Measurements from ENCODE around the gene BMP6.

The BMP6 gene

GRCh38 chr6:7719364-7719850 is 6.5 kb upstream of the BMP6 start:
- no peak for DNase-seq (ENCODE audit: low read depth in 2 of 2)

- DNase-seq (ENCODE audit: low read depth in 2 of 2), result no peak
Measured at GRCh38 chr6:7720346-7720745, 5.6 kb upstream of the BMP6 start.

- no peak for DNase-seq (ENCODE audit: low read depth in 2 of 2)
Measured at GRCh38 chr6:7721649-7722048, 4.2 kb upstream of the BMP6 start.

- peak in 1 of 2 experiments; percentile 72 for DNase-seq (ENCODE audit: low read depth in 2 of 2)
Measured at GRCh38 chr6:7723041-7723447, 2.9 kb upstream of the BMP6 start.

GRCh38 chr6:7723554-7723953 is 2.3 kb upstream of the BMP6 start:
- DNase-seq (ENCODE audit: low read depth in 2 of 2), result no peak

GRCh38 chr6:7725412-7725811 is 487 bp upstream of the BMP6 start:
- no peak for DNase-seq (ENCODE audit: low read depth in 2 of 2)

- no peak for DNase-seq (ENCODE audit: low read depth in 2 of 2)
Measured at GRCh38 chr6:7726416-7727085, 652 bp downstream of the BMP6 start.

GRCh38 chr6:7727086-7727945 is 1.4 kb downstream of the BMP6 start:
- no peak for DNase-seq (ENCODE audit: low read depth in 2 of 2)

GRCh38 chr6:7727946-7728854 is 2.3 kb downstream of the BMP6 start:
- peak in 1 of 2 experiments; percentile 13 for DNase-seq (ENCODE audit: low read depth in 2 of 2)

GRCh38 chr6:7728855-7729590 is 3.1 kb downstream of the BMP6 start:
- DNase-seq (ENCODE audit: low read depth in 2 of 2), result no peak

GRCh38 chr6:7730001-7730783 is 4.3 kb downstream of the BMP6 start:
- DNase-seq (ENCODE audit: low read depth in 2 of 2), result no peak

GRCh38 chr6:7730784-7731227 is 4.9 kb downstream of the BMP6 start:
- DNase-seq (ENCODE audit: low read depth in 2 of 2), result no peak

- DNase-seq (ENCODE audit: low read depth in 2 of 2), result no peak
Measured at GRCh38 chr6:7731294-7731693, 5.4 kb downstream of the BMP6 start.

GRCh38 chr6:7732228-7732627 is 6.3 kb downstream of the BMP6 start:
- DNase-seq (ENCODE audit: low read depth in 2 of 2), result no peak

GRCh38 chr6:7734707-7735383 is 8.9 kb downstream of the BMP6 start:
- no peak for DNase-seq (ENCODE audit: low read depth in 2 of 2)

- no peak for DNase-seq (ENCODE audit: low read depth in 2 of 2)
Measured at GRCh38 chr6:7737106-7737505, 11.2 kb downstream of the BMP6 start.

- no peak for DNase-seq (ENCODE audit: low read depth in 2 of 2)
Measured at GRCh38 chr6:7737867-7738266, 12.0 kb downstream of the BMP6 start.

GRCh38 chr6:7742223-7742785 is 16.4 kb downstream of the BMP6 start:
- no peak for DNase-seq (ENCODE audit: low read depth in 2 of 2)

- DNase-seq (ENCODE audit: low read depth in 2 of 2), result no peak
Measured at GRCh38 chr6:7745942-7746341, 20.0 kb downstream of the BMP6 start.

Data from stimulated activated CD4-positive, alpha-beta T cell treated with anti-CD3 and anti-CD28 coated beads, Interleukin-12 subunit alpha, Interleukin-12 subunit beta, amount 100 ng/mL, for 24 hours (primary cell).